Uterus (tissue), 4 donors: ENCODE measurements around the gene LRRD1. TPM values are rescaled to one million over a fixed set of nuclear protein-coding genes. Genes with fewer than 3 reads are reported as not detected.
"Not testable (repeated sequence)": the region's sequence is repeated elsewhere in the genome, so short reads cannot be mapped to it uniquely, and the experiment has no call there.

Source experiments
- DNase-seq, 2 donors: peaks; one replicate each; pipeline ENCODE4 v3.0.0-alpha.2; 2019 to 2020
- H3K27ac ChIP-seq, 2 donors: fragments of 200-600 bp; sonication (generic); 1 replicate in 1 of 2; 2 replicates in 1 of 2; pipeline ENCODE4 v1.5.1; 2016 to 2018
- H3K27me3 ChIP-seq, 2 donors: fragments of 200-600 bp; sonication (generic); one replicate each; pipeline ENCODE4 v1.5.1; 2018 to 2019; ENCODE audit warnings: control low read depth in 1 of 2
- H3K36me3 ChIP-seq, 2 donors: fragments of 200-600 bp; sonication (generic); one replicate each; pipeline ENCODE4 v1.5.1; 2019; ENCODE audit warnings: control low read depth in 1 of 2
- H3K4me1 ChIP-seq, 2 donors: fragments of 200-600 bp; sonication (generic); one replicate each; pipeline ENCODE4 v1.5.1; 2018 to 2019; ENCODE audit warnings: control low read depth in 1 of 2
- H3K4me3 ChIP-seq, 2 donors: fragments of 200-600 bp; sonication (generic); 1 replicate in 1 of 2; 2 replicates in 1 of 2; pipeline ENCODE4 v1.5.1; 2018 to 2019; ENCODE audit warnings: mild to moderate bottlenecking in 1 of 2
- H3K9me3 ChIP-seq, 2 donors: fragments of 200-600 bp; sonication (generic); one replicate each; pipeline ENCODE4 v1.5.1; 2019; ENCODE audit warnings: control low read depth in 1 of 2
- CTCF ChIP-seq, 4 experiments: fragments of 200-600 bp in 2 of 4; fragments of 450-650 bp in 2 of 4; sonication (generic) in 2 of 4; IDR thresholded peaks; one replicate each; pipeline ENCODE4 v1.5.1; 2016 to 2019; ENCODE audit warnings: antibody characterized with exemption in 4 of 4, mild to moderate bottlenecking in 2 of 4, moderate library complexity in 1 of 4
- POLR2A ChIP-seq, 2 donors: fragments of 450-650 bp; IDR thresholded peaks; one replicate each; pipeline ENCODE4 v1.6.1; 2016; ENCODE audit warnings: antibody characterized with exemption in 2 of 2, mild to moderate bottlenecking in 1 of 2, moderate library complexity in 1 of 2
- intact Hi-C: fragments of 100-400 bp; cut with DNase I; formaldehyde crosslinking; loops from one replicate; pipeline ENCODE4 v1.15.1; 2023; ENCODE audit warnings: low total_unique reads
- total RNA-seq, 4 donors: library from RNA; depleted of rRNA in 3 of 4; stranded (reverse); fragments of >200 nt in 3 of 4; gene quantifications; one replicate each; pipeline versions ENCODE4 v1.1.0 to v1.2.4, GENCODE V29; 2014 to 2023
- donor health status: DM: yes; HTN: yes; CAD: no.

LRRD1 gene
- total RNA-seq, 4 donors from 2014 or later = 0.73 to 0.97 TPM; not detected in 2

GRCh38 chr7:92115821-92116220 lies 63.1 kb downstream of the LRRD1 start:
- DNase-seq = no peak
- intact Hi-C loops = no loop called here
- H3K4me3 ChIP-seq = no peak overlapping the region
- no peak overlapping the region for H3K27ac ChIP-seq
- H3K4me1 ChIP-seq = no peaks in the 10 kb centered on the region
- H3K9me3 ChIP-seq = no peaks in the 10 kb centered on the region
- H3K36me3 ChIP-seq = no peaks in the 10 kb centered on the region
- no peak for TF ChIP-seq CTCF (IDR thresholded peaks at IDR 0.05)
- TF ChIP-seq POLR2A (IDR thresholded peaks at IDR 0.05) = no peak
- H3K27me3 ChIP-seq = no peaks in the 10 kb centered on the region

GRCh38 chr7:92110857-92111256 lies 68.1 kb downstream of the LRRD1 start:
- intact Hi-C loops = no loop called here
- no peak for DNase-seq
- no peaks in the 10 kb centered on the region for H3K9me3 ChIP-seq
- no peaks in the 10 kb centered on the region for H3K27me3 ChIP-seq
- H3K27ac ChIP-seq = no peak overlapping the region
- H3K4me1 ChIP-seq = no peaks in the 10 kb centered on the region
- H3K4me3 ChIP-seq = no peak overlapping the region
- H3K36me3 ChIP-seq = no peaks in the 10 kb centered on the region
- no peak for TF ChIP-seq CTCF (IDR thresholded peaks at IDR 0.05)
- TF ChIP-seq POLR2A (IDR thresholded peaks at IDR 0.05) = no peak

GRCh38 chr7:92108821-92109220 lies 70.1 kb downstream of the LRRD1 start:
- H3K36me3 ChIP-seq = no peaks in the 10 kb centered on the region
- H3K27ac ChIP-seq = no peak overlapping the region
- H3K4me1 ChIP-seq = no peaks in the 10 kb centered on the region
- no peaks in the 10 kb centered on the region for H3K27me3 ChIP-seq
- TF ChIP-seq POLR2A (IDR thresholded peaks at IDR 0.05) (no peak), CTCF (IDR thresholded peaks at IDR 0.05) (no peak)
- intact Hi-C loops = no loop called here
- no peak for DNase-seq
- H3K4me3 ChIP-seq = no peak overlapping the region
- H3K9me3 ChIP-seq = no peaks in the 10 kb centered on the region

GRCh38 chr7:92102862-92103261 lies 76.1 kb downstream of the LRRD1 start:
- DNase-seq, H3K27me3 ChIP-seq, H3K9me3 ChIP-seq, H3K36me3 ChIP-seq, H3K4me3 ChIP-seq, H3K4me1 ChIP-seq, intact Hi-C loops, H3K27ac ChIP-seq: not testable (repeated sequence)

GRCh38 chr7:92100534-92100933 lies 78.4 kb downstream of the LRRD1 start:
- intact Hi-C loops = no loop called here
- Histone ChIP-seq H3K36me3 (no peaks in the 10 kb centered on the region), H3K4me1 (no peaks in the 10 kb centered on the region), H3K27me3 (no peaks in the 10 kb centered on the region), H3K4me3 (no peak overlapping the region), H3K9me3 (no peaks in the 10 kb centered on the region), H3K27ac (no peak overlapping the region)
- TF ChIP-seq POLR2A (IDR thresholded peaks at IDR 0.05) (no peak), CTCF (IDR thresholded peaks at IDR 0.05) (no peak)
- no peak for DNase-seq

GRCh38 chr7:92095380-92095779 lies 83.6 kb downstream of the LRRD1 start:
- Histone ChIP-seq H3K4me3 (no peak overlapping the region), H3K36me3 (no peaks in the 10 kb centered on the region), H3K27me3 (no peaks in the 10 kb centered on the region), H3K27ac (no peak overlapping the region), H3K4me1 (no peaks in the 10 kb centered on the region), H3K9me3 (no peaks in the 10 kb centered on the region)
- intact Hi-C loops = no loop called here
- no peak for DNase-seq
- TF ChIP-seq CTCF (IDR thresholded peaks at IDR 0.05) (no peak), POLR2A (IDR thresholded peaks at IDR 0.05) (no peak)
